Peyer's patch (tissue), 4 donors: ENCODE measurements around the gene UTF1.

Experiments used
- POLR2A ChIP-seq, 2 donors: fragments of 450-650 bp; IDR thresholded peaks; one replicate each; pipeline ENCODE4 v1.5.1; 2017; ENCODE audit warnings: antibody characterized with exemption in 2 of 2, mild to moderate bottlenecking in 2 of 2, moderate library complexity in 2 of 2
- TF ChIP-seq, protein P1 (sequence below), 6 experiments: fragments of 450-650 bp in 4 of 6; fragments of 200-600 bp in 2 of 6; sonication (generic) in 1 of 6; IDR thresholded peaks; one replicate each; pipeline ENCODE4 v1.5.1; 2017 to 2019; ENCODE audit warnings: antibody characterized with exemption in 6 of 6, mild to moderate bottlenecking in 3 of 6, moderate library complexity in 1 of 6

- TF ChIP-seq, protein P1, sequence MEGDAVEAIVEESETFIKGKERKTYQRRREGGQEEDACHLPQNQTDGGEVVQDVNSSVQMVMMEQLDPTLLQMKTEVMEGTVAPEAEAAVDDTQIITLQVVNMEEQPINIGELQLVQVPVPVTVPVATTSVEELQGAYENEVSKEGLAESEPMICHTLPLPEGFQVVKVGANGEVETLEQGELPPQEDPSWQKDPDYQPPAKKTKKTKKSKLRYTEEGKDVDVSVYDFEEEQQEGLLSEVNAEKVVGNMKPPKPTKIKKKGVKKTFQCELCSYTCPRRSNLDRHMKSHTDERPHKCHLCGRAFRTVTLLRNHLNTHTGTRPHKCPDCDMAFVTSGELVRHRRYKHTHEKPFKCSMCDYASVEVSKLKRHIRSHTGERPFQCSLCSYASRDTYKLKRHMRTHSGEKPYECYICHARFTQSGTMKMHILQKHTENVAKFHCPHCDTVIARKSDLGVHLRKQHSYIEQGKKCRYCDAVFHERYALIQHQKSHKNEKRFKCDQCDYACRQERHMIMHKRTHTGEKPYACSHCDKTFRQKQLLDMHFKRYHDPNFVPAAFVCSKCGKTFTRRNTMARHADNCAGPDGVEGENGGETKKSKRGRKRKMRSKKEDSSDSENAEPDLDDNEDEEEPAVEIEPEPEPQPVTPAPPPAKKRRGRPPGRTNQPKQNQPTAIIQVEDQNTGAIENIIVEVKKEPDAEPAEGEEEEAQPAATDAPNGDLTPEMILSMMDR (IDR thresholded peaks at IDR 0.05) = no peak
- TF ChIP-seq POLR2A (IDR thresholded peaks at IDR 0.05) = no peak
Observed at GRCh38 chr10:133272301-133272963, 42.4 kb downstream of the UTF1 start.
